Ishikawa (cell line): ENCODE data around the gene TAF3.

Experiments used
- CREB1 ChIP-seq: IDR thresholded peaks from 2 replicates; pipeline ENCODE4 v1.6.1; 2012; ENCODE audit warnings: low read depth
- EGR1 ChIP-seq: IDR thresholded peaks from 2 replicates; pipeline ENCODE4 v1.6.1; 2012
- EP300 ChIP-seq: IDR thresholded peaks from 2 replicates; pipeline ENCODE4 v1.6.1; 2012; ENCODE audit warnings: borderline replicate concordance
- FOXM1 ChIP-seq: IDR thresholded peaks from 2 replicates; pipeline ENCODE4 v1.6.1; 2012; ENCODE audit warnings: low read depth, borderline replicate concordance
- MAX ChIP-seq: IDR thresholded peaks from 2 replicates; pipeline ENCODE4 v1.6.1; 2012
- NFIC ChIP-seq: IDR thresholded peaks from 2 replicates; pipeline ENCODE4 v1.6.1; 2012
- RAD21 ChIP-seq: IDR thresholded peaks from 2 replicates; pipeline ENCODE4 v1.6.1; 2012; ENCODE audit warnings: low read depth
- REST ChIP-seq: IDR thresholded peaks from 2 replicates; pipeline ENCODE4 v1.6.1; 2012; ENCODE audit warnings: low read depth, mild to moderate bottlenecking
- TAF1 ChIP-seq: IDR thresholded peaks from 2 replicates; pipeline ENCODE4 v1.6.1; 2012; ENCODE audit warnings: low read depth, mild to moderate bottlenecking
- TCF12 ChIP-seq: IDR thresholded peaks from 2 replicates; pipeline ENCODE4 v1.6.1; 2012; ENCODE audit warnings: low read depth
- TEAD4 ChIP-seq: IDR thresholded peaks from 2 replicates; pipeline ENCODE4 v1.6.1; 2012
- USF1 ChIP-seq: IDR thresholded peaks from 2 replicates; pipeline ENCODE4 v1.6.1; 2012
- YY1 ChIP-seq: IDR thresholded peaks from 2 replicates; pipeline ENCODE4 v1.6.1; 2012; ENCODE audit warnings: low read depth
- ZBTB7A ChIP-seq: IDR thresholded peaks from 2 replicates; pipeline ENCODE4 v1.6.1; 2012; ENCODE audit warnings: low read depth

TAF3 gene

DNA sequence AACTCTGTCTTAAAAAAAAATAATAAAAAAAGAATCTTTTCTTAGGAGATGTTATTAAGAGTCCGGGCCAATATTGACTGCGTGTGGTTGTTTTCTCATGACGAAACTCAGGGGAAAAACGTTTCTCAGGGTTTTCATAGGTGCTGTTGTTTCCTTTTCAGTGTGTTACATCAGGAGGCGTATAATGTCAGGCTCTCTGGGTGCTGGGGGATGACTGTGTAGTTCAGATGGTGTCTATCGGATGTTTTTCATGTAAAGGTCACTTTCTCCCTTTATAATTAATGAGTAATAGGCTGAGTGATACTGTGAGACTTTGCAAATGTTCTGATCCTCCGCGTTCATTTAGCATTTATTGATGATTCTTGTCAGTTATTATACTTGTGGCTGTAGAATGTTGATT is 84.1 kb downstream of the TAF3 start:
- TF ChIP-seq TAF1: no peak
- TF ChIP-seq USF1: no peak
- TF ChIP-seq MAX: no peak
- TF ChIP-seq YY1: no peak
- TF ChIP-seq FOXM1: no peak
- no peak for TF ChIP-seq EGR1

GRCh38 chr10:7903851-7904250 is 85.5 kb downstream of the TAF3 start:
- TF ChIP-seq USF1 (no peak), TCF12 (no peak), TEAD4 (no peak), FOXM1 (no peak), ZBTB7A (no peak), MAX (no peak), EP300 (no peak), RAD21 (no peak)

DNA sequence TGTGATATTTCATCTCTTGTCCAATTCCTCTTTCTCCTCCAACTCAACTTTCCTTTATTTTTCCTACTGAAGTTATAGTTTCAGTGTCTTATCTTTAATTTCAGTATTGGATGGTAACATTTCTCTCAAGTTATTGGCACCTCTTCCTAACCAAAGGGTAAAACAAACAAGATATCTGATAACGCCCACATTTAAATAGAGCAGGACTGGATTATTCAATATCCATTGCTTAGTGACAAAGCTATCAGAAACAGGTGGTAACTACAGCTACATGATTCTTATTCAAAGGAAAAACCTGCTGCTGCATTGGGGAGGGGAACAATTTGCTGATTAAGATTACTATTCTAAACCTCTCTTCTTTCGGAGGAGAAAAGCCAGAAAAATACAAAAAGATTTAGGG is 87.8 kb downstream of the TAF3 start:
- no peak for TF ChIP-seq EGR1

DNA sequence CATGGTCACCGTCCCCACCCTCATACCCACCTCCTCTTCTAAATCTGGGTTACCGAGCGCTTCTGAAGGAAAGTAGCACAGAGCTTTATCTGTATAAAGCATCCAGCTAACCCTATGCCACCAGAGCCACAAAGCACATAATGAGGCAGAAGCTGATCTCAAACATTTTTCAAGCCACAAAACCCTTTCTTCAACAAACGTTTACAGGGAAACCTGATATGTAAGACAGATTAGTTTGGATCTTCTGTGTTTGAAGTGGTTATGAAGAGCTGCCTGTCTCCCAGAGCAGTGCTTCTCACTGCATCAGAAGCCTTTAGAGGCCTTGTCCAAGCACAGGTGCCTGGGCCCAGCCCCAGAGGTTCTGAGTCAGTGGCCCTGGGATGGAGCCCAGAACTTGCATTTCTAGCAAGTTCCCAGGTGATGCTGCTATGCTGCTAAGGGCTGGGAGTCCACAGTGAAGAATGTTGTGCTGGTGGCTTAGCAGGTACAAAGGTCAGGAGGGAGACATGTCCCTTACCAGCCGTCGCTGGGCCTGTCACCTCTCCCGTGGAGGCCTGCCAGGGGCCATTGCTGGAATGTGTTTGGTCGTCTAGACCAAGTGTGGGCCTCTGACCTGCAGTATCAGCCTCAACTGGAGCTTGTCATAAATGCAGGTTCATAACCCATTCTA is 90.4 kb downstream of the TAF3 start:
- TF ChIP-seq MAX (no peak), ZBTB7A (no peak), FOXM1 (no peak), REST (no peak), TAF1 (no peak), EGR1 (no peak), EP300 (no peak), CREB1 (no peak), YY1 (no peak), RAD21 (no peak), NFIC (no peak)

DNA sequence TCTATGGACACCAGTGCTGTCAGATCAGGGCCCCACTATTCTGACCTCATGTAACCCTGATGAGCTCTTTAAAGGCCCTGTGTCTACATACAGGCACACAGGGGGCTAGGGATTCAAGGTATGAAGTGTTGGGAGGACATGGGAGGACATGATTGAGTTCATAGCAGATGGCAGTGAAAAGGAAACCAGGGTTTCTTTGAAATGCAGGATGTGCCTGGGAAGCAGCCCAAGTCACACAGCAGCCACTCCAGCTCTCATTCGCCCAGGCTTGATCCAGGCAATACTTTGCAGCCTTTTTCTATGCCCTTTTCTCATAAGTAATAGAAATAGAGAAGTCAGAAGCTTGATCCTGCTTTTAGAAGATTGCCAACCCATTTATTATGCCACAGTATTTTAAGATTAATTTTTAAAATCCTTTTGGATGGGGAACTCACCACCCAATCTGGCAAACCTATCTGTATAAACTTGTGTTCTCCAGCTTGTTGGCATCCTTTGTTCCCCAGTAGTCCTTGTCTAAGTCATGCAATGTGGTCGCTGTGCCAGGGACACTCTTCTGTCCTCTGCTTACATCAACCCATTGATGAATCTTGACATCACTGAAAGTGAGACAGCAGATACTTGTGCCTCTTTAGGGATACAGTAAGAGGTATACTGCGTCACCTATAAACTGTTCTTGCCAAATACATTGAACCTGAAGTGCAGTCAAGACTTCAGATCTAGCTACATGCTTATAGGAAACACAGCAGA is 95.0 kb downstream of the TAF3 start:
- TF ChIP-seq ZBTB7A: no peak
- TF ChIP-seq YY1: no peak

DNA sequence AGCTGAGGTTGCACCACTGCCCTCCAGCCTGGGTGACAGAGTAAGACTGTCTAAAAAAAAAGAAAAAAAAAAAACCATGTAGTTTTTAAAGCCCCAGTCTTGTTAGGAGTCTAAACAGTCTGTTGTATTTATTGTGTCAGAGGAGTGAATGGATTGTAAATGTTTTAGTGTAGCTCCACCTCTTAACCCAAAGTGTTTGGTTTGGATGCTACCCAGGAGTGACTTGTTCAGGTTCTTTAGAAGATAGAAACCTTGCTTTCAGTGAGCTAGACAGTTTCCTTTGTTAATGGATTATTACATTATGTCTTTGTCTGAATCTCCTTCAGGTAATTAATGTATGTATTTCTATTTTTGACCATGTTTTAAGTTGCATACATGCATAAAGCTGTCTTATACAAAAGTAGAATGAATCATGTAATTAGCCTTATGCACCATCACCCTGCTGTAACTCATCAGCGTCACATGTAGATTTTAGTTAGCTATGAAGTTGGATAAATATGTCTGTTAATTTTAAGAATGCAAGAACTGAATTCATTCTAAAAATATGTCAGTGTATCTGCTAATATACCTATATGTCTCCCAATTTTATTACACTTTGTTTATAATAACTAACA is 97.7 kb downstream of the TAF3 start:
- TF ChIP-seq TCF12 (no peak), EP300 (no peak), MAX (no peak), CREB1 (no peak), YY1 (no peak), NFIC (no peak), USF1 (no peak), REST (no peak)
